KBM-7 (cell line): ENCODE measurements around the gene CDC42SE2.

Experiments used
- DNase-seq: peaks from one replicate; pipeline ENCODE4 v3.0.0-alpha.2; 2015
- in situ Hi-C: fragments of 300-500 bp; cut with MboI; formaldehyde crosslinking; loops from 2 replicates; pipeline ENCODE4 v1.14.3; 2020; ENCODE audit warnings: low sequenced_read_pairs, low pct_unique_long_range_greater_than_20kb, mixed read lengths

Gene CDC42SE2

GRCh38 chr5:131263648-131264450 lies at the start of gene CDC42SE2:
Gene CDC42SE2 (plus strand): TSS chr5:131264053. CDS start chr5:131359494, 95,441 bp downstream.
- in situ Hi-C loops, result no loop called here
- peak; percentile 90 for DNase-seq

GRCh38 chr5:131214609-131215227 lies 49.1 kb upstream of the CDC42SE2 start:
- in situ Hi-C loops, result no loop called here
- no peak for DNase-seq

GRCh38 chr5:131217791-131218190 lies 46.1 kb upstream of the CDC42SE2 start:
- no peak for DNase-seq
- in situ Hi-C loops, result no loop called here

- in situ Hi-C loops, result no loop called here
- DNase-seq, result no peak
Measured at GRCh38 chr5:131218392-131218791, 45.5 kb upstream of the CDC42SE2 start.

- in situ Hi-C loops, result no loop called here
- DNase-seq, result no peak
Measured at GRCh38 chr5:131220566-131220965, 43.3 kb upstream of the CDC42SE2 start.

GRCh38 chr5:131221008-131221703 lies 42.7 kb upstream of the CDC42SE2 start:
- DNase-seq, result no peak
- in situ Hi-C loops, result no loop called here

GRCh38 chr5:131221888-131222287 lies 42.0 kb upstream of the CDC42SE2 start:
- in situ Hi-C loops, result no loop called here
- no peak for DNase-seq

- in situ Hi-C loops, result no loop called here
- DNase-seq, result no peak
Measured at GRCh38 chr5:131222731-131223130, 41.1 kb upstream of the CDC42SE2 start.

- in situ Hi-C loops, result no loop called here
- DNase-seq, result no peak
Measured at GRCh38 chr5:131223751-131224386, 40.0 kb upstream of the CDC42SE2 start.

- in situ Hi-C loops, result no loop called here
- no peak for DNase-seq
Measured at GRCh38 chr5:131224387-131225201, 39.3 kb upstream of the CDC42SE2 start.

GRCh38 chr5:131225282-131225974 lies 38.4 kb upstream of the CDC42SE2 start:
- in situ Hi-C loops, result no loop called here
- DNase-seq, result no peak

- DNase-seq, result no peak
- in situ Hi-C loops, result no loop called here
Measured at GRCh38 chr5:131226899-131227298, 37.0 kb upstream of the CDC42SE2 start.

GRCh38 chr5:131228646-131229045 lies 35.2 kb upstream of the CDC42SE2 start:
- in situ Hi-C loops, result no loop called here
- no peak for DNase-seq

GRCh38 chr5:131229623-131230022 lies 34.2 kb upstream of the CDC42SE2 start:
- DNase-seq, result no peak
- in situ Hi-C loops, result no loop called here

GRCh38 chr5:131230406-131230805 lies 33.4 kb upstream of the CDC42SE2 start:
- in situ Hi-C loops, result no loop called here
- no peak for DNase-seq

- DNase-seq, result no peak
- in situ Hi-C loops, result no loop called here
Measured at GRCh38 chr5:131239686-131240085, 24.2 kb upstream of the CDC42SE2 start.

- in situ Hi-C loops, result no loop called here
- DNase-seq, result no peak
Measured at GRCh38 chr5:131242728-131243255, 21.1 kb upstream of the CDC42SE2 start.

GRCh38 chr5:131245312-131245711 lies 18.5 kb upstream of the CDC42SE2 start:
- in situ Hi-C loops, result no loop called here
- no peak for DNase-seq
